ENCODE data around the gene SCNN1A.

SCNN1A gene

GRCh38 chr12:6390084-6390799 is 14.9 kb upstream of the SCNN1A start:
- Histone ChIP-seq H3K27me3 (ENCODE audit: insufficient read depth, poor library complexity, severe bottlenecking) (no peaks in the 10 kb centered on the region), H3K27ac (replicated peaks) (no peak overlapping the region), H3K4me3 (replicated peaks; ENCODE audit: insufficient read depth, low read length) (no peak overlapping the region)
- DNase-seq (ENCODE audit: low read depth in 1 of 2, low spot score in 1 of 2) = no peak
- TF ChIP-seq CTCF (IDR thresholded peaks at IDR 0.05; ENCODE audit: insufficient read depth, low read length) (no peak), GABPA (IDR thresholded peaks at IDR 0.05; ENCODE audit: low read depth) (no peak), REST (IDR thresholded peaks at IDR 0.05; ENCODE audit: insufficient replicate concordance, low read depth) (no peak), POLR2AphosphoS5 (IDR thresholded peaks at IDR 0.05; ENCODE audit: low read depth) (no peak)

GRCh38 chr12:6387541-6387940 is 12.2 kb upstream of the SCNN1A start:
- DNase-seq (ENCODE audit: low read depth in 1 of 2, low spot score in 1 of 2) = no peak
- Histone ChIP-seq H3K4me3 (replicated peaks; ENCODE audit: insufficient read depth, low read length) (no peak overlapping the region), H3K27ac (replicated peaks) (no peak overlapping the region), H3K27me3 (ENCODE audit: insufficient read depth, poor library complexity, severe bottlenecking) (no peaks in the 10 kb centered on the region)
- no peak for TF ChIP-seq GABPA (IDR thresholded peaks at IDR 0.05; ENCODE audit: low read depth)
- TF ChIP-seq SPI1 (IDR thresholded peaks at IDR 0.05; ENCODE audit: borderline replicate concordance, low read depth) = no peak
- no peak for TF ChIP-seq REST (IDR thresholded peaks at IDR 0.05; ENCODE audit: insufficient replicate concordance, low read depth)
- TF ChIP-seq POLR2AphosphoS5 (IDR thresholded peaks at IDR 0.05; ENCODE audit: low read depth) = no peak
- TF ChIP-seq CTCF (IDR thresholded peaks at IDR 0.05; ENCODE audit: insufficient read depth, low read length) = no peak

GRCh38 chr12:6386491-6386890 is 11.1 kb upstream of the SCNN1A start:
- Histone ChIP-seq H3K27me3 (ENCODE audit: insufficient read depth, poor library complexity, severe bottlenecking) (no peaks in the 10 kb centered on the region), H3K4me3 (replicated peaks; ENCODE audit: insufficient read depth, low read length) (no peak overlapping the region), H3K27ac (replicated peaks) (no peak overlapping the region)
- DNase-seq (ENCODE audit: low read depth in 1 of 2, low spot score in 1 of 2) = no peak
- TF ChIP-seq POLR2AphosphoS5 (IDR thresholded peaks at IDR 0.05; ENCODE audit: low read depth) = no peak
- no peak for TF ChIP-seq GABPA (IDR thresholded peaks at IDR 0.05; ENCODE audit: low read depth)
- no peak for TF ChIP-seq SPI1 (IDR thresholded peaks at IDR 0.05; ENCODE audit: borderline replicate concordance, low read depth)
- TF ChIP-seq CTCF (IDR thresholded peaks at IDR 0.05; ENCODE audit: insufficient read depth, low read length) = no peak
- no peak for TF ChIP-seq REST (IDR thresholded peaks at IDR 0.05; ENCODE audit: insufficient replicate concordance, low read depth)

All from HL-60 (cell line).